ENCODE measurements around the gene AHDC1.

GRCh38 chr1:27628712-27629111, 24.8 kb upstream of the AHDC1 start:
- no peak for TF ChIP-seq CTCF (IDR thresholded peaks at IDR 0.05 in 2 of 3, conservative IDR thresholded peaks at IDR 0.05 in 1 of 3; ENCODE audit: borderline replicate concordance in 1 of 3, insufficient read depth in 1 of 3, low read depth in 2 of 3, low read length in 2 of 3)
- TF ChIP-seq REST (IDR thresholded peaks at IDR 0.05; ENCODE audit: low read depth): no peak
- no peak for TF ChIP-seq POLR2A (IDR thresholded peaks at IDR 0.05; ENCODE audit: borderline replicate concordance, extremely low read depth, insufficient read depth, insufficient read length)
- no peak for TF ChIP-seq EZH2 (IDR thresholded peaks at IDR 0.05)
- no peak for TF ChIP-seq POLR2AphosphoS5 (IDR thresholded peaks at IDR 0.05; ENCODE audit: low read depth, low read length)
- TF ChIP-seq ZNF274 (IDR thresholded peaks at IDR 0.05; ENCODE audit: low read depth, low read length): no peak
- TF ChIP-seq TCF7L2 (IDR thresholded peaks at IDR 0.05; ENCODE audit: borderline replicate concordance, extremely low read depth, insufficient read depth, insufficient read length): no peak
- TF ChIP-seq CEBPB (IDR thresholded peaks at IDR 0.05; ENCODE audit: low read depth): no peak

Data from HCT116 (cell line).